PC-9 (cell line): ENCODE data around the gene ALG13. TPM values are rescaled to one million over a fixed set of nuclear protein-coding genes. Genes with fewer than 3 reads are reported as not detected.

Experiments
- BruUV-seq: library from RNA; stranded (reverse); fragments of 400-500 nt; replicated peaks from 2 replicates; lab custom pipeline; 2021; lab: Mats Ljungman, UMichigan
- CTCF ChIA-PET: fragments of 300-600 bp; sonication (Branson Sonifier 250); formaldehyde crosslinking; loops from one replicate; lab custom pipeline; 2022; ENCODE audit warnings: antibody characterized with exemption; lab: Charles Lee
- POLR2A ChIA-PET: fragments of 300-600 bp; sonication (Branson Sonifier 250); formaldehyde crosslinking; loops from one replicate; lab custom pipeline; 2022; ENCODE audit warnings: antibody characterized with exemption; ENCODE audit not compliant: unreplicated experiment; lab: Charles Lee
- DNase-seq, 2 experiments: peaks; one replicate each; pipeline versions ENCODE4 v3.0.0 to v3.0.0-alpha.2; 2015 to 2022; ENCODE audit warnings: mixed read lengths in 1 of 2
- H2AFZ ChIP-seq: fragments of 200-600 bp; sonication (generic); 2 replicates; pipeline ENCODE4 v1.8.1; 2017; ENCODE audit warnings: antibody characterized with exemption
- H3F3A ChIP-seq: fragments of 200-600 bp; sonication (generic); 2 replicates; pipeline ENCODE4 v1.8.1; 2017; ENCODE audit warnings: antibody characterized with exemption, mild to moderate bottlenecking, low read depth; ENCODE audit not compliant: insufficient read depth
- H3K27ac ChIP-seq: fragments of 200-600 bp; sonication (generic); 2 replicates; pipeline ENCODE4 v1.6.1; 2016; ENCODE audit warnings: mixed run types
- H3K27me3 ChIP-seq: fragments of 200-600 bp; sonication (generic); 2 replicates; pipeline ENCODE4 v1.6.1; 2016; ENCODE audit warnings: low read depth, mixed run types; ENCODE audit not compliant: insufficient read depth
- H3K36me3 ChIP-seq: fragments of 200-600 bp; sonication (generic); 2 replicates; pipeline ENCODE4 v1.6.1; 2016; ENCODE audit warnings: low read depth, mixed run types
- H3K4me1 ChIP-seq: fragments of 200-600 bp; sonication (generic); replicated peaks from 2 replicates; pipeline ENCODE4 v1.6.1; 2016; ENCODE audit warnings: mixed run types; ENCODE audit not compliant: insufficient read depth
- H3K4me2 ChIP-seq: fragments of 200-600 bp; sonication (generic); 2 replicates; pipeline ENCODE4 v1.6.1; 2017; ENCODE audit warnings: mixed run types
- H3K4me3 ChIP-seq: fragments of 200-600 bp; sonication (generic); 2 replicates; pipeline ENCODE4 v1.6.1; 2016; ENCODE audit warnings: mixed run types
- H3K79me2 ChIP-seq: fragments of 200-600 bp; sonication (generic); 2 replicates; pipeline ENCODE4 v1.6.1; 2017; ENCODE audit warnings: low read depth, mixed run types
- H3K9me2 ChIP-seq: fragments of 200-600 bp; sonication (generic); 2 replicates; pipeline ENCODE4 v1.8.1; 2017; ENCODE audit warnings: mild to moderate bottlenecking; ENCODE audit not compliant: insufficient read depth
- H3K9me3 ChIP-seq: fragments of 200-600 bp; sonication (generic); 2 replicates; pipeline ENCODE4 v1.8.1; 2016; ENCODE audit warnings: low read depth; ENCODE audit not compliant: insufficient read depth
- H4K20me1 ChIP-seq: fragments of 200-600 bp; sonication (generic); 2 replicates; pipeline ENCODE4 v1.8.1; 2017; ENCODE audit not compliant: insufficient read depth
- EZH2 ChIP-seq: fragments of 200-600 bp; sonication (generic); IDR thresholded peaks from 2 replicates; pipeline ENCODE4 v1.8.0; 2017; ENCODE audit warnings: antibody characterized with exemption, low read depth
- intact Hi-C: fragments of 100-400 bp; cut with micrococcal nuclease; formaldehyde crosslinking; loops from one replicate; pipeline ENCODE4 v1.10.0; 2022; ENCODE audit not compliant: unreplicated experiment
- total RNA-seq: library from RNA; stranded (reverse); gene quantifications from 2 replicates; pipeline ENCODE4 v1.2.3, GENCODE V29; 2021
- TF ChIP-seq, protein P1 (sequence below): fragments of 200-600 bp; sonication (generic); conservative IDR thresholded peaks from 2 replicates; pipeline ENCODE4 v1.6.1; 2017; ENCODE audit warnings: mixed run types, antibody characterized with exemption, mild to moderate bottlenecking, moderate library complexity

The ALG13 gene
- total RNA-seq, 1 experiment from 2014 or later = 50.2 TPM

DNA sequence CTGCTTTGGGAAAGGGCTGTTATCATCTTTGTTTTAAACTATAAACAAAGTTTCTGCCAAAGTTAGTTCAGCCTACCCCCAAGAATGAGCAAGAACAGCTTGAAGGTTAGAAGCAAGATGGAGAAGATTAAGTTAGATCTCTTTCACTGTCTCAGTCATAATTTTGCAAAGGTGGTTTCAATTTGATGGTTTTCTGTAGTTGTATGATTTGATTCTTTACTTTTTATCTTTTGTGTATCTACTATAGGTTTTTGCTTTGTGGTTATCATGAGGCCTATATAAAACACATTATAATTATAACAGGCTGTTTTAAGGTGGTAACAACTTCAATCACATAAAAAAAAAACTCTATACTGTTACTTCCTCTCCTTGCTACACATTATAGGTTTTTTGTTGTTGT, 35.4 kb upstream of the ALG13 start:
- CTCF ChIA-PET = no interaction called here
- Histone ChIP-seq H3K4me2 (no peak overlapping the region), H4K20me1 (no peaks in the 10 kb centered on the region), H3K4me3 (no peak overlapping the region), H3K27ac (no peak overlapping the region), H3F3A (no peaks in the 10 kb centered on the region), H3K9me2 (no peaks in the 10 kb centered on the region), H3K79me2 (no peaks in the 10 kb centered on the region), H3K27me3 (no peaks in the 10 kb centered on the region), H3K4me1 (no peaks in the 10 kb centered on the region), H3K36me3 (no peaks in the 10 kb centered on the region), H3K9me3 (no peaks in the 10 kb centered on the region), H2AFZ (no peak overlapping the region)
- POLR2A ChIA-PET = no interaction called here
- no TSS peak for BruUV-seq
- no peak for TF ChIP-seq EZH2
- TF ChIP-seq, protein P1, sequence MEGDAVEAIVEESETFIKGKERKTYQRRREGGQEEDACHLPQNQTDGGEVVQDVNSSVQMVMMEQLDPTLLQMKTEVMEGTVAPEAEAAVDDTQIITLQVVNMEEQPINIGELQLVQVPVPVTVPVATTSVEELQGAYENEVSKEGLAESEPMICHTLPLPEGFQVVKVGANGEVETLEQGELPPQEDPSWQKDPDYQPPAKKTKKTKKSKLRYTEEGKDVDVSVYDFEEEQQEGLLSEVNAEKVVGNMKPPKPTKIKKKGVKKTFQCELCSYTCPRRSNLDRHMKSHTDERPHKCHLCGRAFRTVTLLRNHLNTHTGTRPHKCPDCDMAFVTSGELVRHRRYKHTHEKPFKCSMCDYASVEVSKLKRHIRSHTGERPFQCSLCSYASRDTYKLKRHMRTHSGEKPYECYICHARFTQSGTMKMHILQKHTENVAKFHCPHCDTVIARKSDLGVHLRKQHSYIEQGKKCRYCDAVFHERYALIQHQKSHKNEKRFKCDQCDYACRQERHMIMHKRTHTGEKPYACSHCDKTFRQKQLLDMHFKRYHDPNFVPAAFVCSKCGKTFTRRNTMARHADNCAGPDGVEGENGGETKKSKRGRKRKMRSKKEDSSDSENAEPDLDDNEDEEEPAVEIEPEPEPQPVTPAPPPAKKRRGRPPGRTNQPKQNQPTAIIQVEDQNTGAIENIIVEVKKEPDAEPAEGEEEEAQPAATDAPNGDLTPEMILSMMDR = no peak
- DNase-seq = no peak
- intact Hi-C loops = no loop called here

DNA sequence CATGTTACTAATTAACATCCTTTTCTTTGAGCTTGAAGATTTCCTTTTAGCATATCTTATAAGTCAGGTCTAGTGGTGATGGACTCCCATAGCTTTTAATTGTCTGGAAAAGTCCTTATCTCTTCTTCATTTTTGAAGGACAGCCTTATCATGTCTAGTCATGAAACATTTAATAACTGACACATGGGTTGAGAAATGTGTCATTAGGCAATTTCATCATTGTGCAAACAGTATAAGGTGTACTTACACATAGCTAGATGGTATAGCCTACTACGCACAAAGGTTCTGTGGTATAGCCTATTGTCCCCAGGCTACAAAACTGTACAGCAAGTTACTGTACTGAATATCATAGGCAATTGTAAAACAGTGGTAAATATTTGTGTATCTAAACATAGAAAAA, 34.5 kb upstream of the ALG13 start:
- Histone ChIP-seq H3K4me1 (no peaks in the 10 kb centered on the region), H3K27ac (no peak overlapping the region), H3K4me3 (no peak overlapping the region), H3K36me3 (no peaks in the 10 kb centered on the region), H3K9me2 (no peaks in the 10 kb centered on the region), H2AFZ (no peak overlapping the region), H4K20me1 (no peaks in the 10 kb centered on the region), H3F3A (no peaks in the 10 kb centered on the region), H3K9me3 (no peaks in the 10 kb centered on the region), H3K79me2 (no peaks in the 10 kb centered on the region), H3K27me3 (no peaks in the 10 kb centered on the region), H3K4me2 (no peak overlapping the region)
- POLR2A ChIA-PET = no interaction called here
- intact Hi-C loops = no loop called here
- no peak for DNase-seq
- BruUV-seq = no TSS peak
- CTCF ChIA-PET = no interaction called here
- TF ChIP-seq, protein P1 = no peak
- no peak for TF ChIP-seq EZH2

GRCh38 chrX:111648802-111649201, 32.2 kb upstream of the ALG13 start:
- no peaks in the 10 kb centered on the region for H3K9me3 ChIP-seq
- ChIA-PET POLR2A (no interaction called here), CTCF (no interaction called here)
- no peak overlapping the region for H3K27ac ChIP-seq
- no peaks in the 10 kb centered on the region for H3F3A ChIP-seq
- no peak overlapping the region for H2AFZ ChIP-seq
- TF ChIP-seq EZH2 = no peak
- TF ChIP-seq, protein P1 = no peak
- DNase-seq = no peak
- no peaks in the 10 kb centered on the region for H3K27me3 ChIP-seq
- H3K79me2 ChIP-seq = no peaks in the 10 kb centered on the region
- H3K9me2 ChIP-seq = no peaks in the 10 kb centered on the region
- no peak overlapping the region for H3K4me3 ChIP-seq
- H4K20me1 ChIP-seq = no peaks in the 10 kb centered on the region
- H3K36me3 ChIP-seq = no peaks in the 10 kb centered on the region
- intact Hi-C loops = no loop called here
- no TSS peak for BruUV-seq
- no peak overlapping the region for H3K4me2 ChIP-seq
- H3K4me1 ChIP-seq = no peaks in the 10 kb centered on the region
